Vagina (tissue), 2 donors: ENCODE data around the gene APLP2.

Source experiments
- CTCF ChIP-seq, 3 experiments: fragments of 450-650 bp in 2 of 3; fragments of 200-600 bp in 1 of 3; sonication (generic) in 1 of 3; IDR thresholded peaks; one replicate each; pipeline ENCODE4 v1.5.1; 2017 to 2019; ENCODE audit warnings: antibody characterized with exemption in 3 of 3, mild to moderate bottlenecking in 2 of 3, moderate library complexity in 2 of 3
- POLR2A ChIP-seq, 2 donors: fragments of 450-650 bp; IDR thresholded peaks; one replicate each; pipeline ENCODE4 v1.6.1; 2017; ENCODE audit warnings: antibody characterized with exemption in 2 of 2, mild to moderate bottlenecking in 2 of 2, moderate library complexity in 2 of 2
- POLR2AphosphoS5 ChIP-seq, 2 donors: sonication (generic); formaldehyde crosslinking; IDR thresholded peaks; one replicate each; pipeline ENCODE4 v1.9.0; 2017; ENCODE audit warnings: antibody characterized with exemption in 2 of 2, mild to moderate bottlenecking in 2 of 2, low read depth in 1 of 2; ENCODE audit not compliant: insufficient read depth in 1 of 2

- TF ChIP-seq CTCF (IDR thresholded peaks at IDR 0.05) (no peak), POLR2A (IDR thresholded peaks at IDR 0.05) (no peak), POLR2AphosphoS5 (IDR thresholded peaks at IDR 0.05; ENCODE audit: insufficient read depth in 1 of 2, low read depth in 1 of 2) (peak in 1 of 2 donors; percentile 56)
Measured at GRCh38 chr11:130166457-130166784, 96.7 kb downstream of the APLP2 start.
